Measurements from ENCODE around the gene CDX1. TPM values are rescaled to one million over a fixed set of nuclear protein-coding genes. Genes with fewer than 3 reads are reported as not detected.

Gene CDX1
- total RNA-seq = not detected in 2 replicates

DNA sequence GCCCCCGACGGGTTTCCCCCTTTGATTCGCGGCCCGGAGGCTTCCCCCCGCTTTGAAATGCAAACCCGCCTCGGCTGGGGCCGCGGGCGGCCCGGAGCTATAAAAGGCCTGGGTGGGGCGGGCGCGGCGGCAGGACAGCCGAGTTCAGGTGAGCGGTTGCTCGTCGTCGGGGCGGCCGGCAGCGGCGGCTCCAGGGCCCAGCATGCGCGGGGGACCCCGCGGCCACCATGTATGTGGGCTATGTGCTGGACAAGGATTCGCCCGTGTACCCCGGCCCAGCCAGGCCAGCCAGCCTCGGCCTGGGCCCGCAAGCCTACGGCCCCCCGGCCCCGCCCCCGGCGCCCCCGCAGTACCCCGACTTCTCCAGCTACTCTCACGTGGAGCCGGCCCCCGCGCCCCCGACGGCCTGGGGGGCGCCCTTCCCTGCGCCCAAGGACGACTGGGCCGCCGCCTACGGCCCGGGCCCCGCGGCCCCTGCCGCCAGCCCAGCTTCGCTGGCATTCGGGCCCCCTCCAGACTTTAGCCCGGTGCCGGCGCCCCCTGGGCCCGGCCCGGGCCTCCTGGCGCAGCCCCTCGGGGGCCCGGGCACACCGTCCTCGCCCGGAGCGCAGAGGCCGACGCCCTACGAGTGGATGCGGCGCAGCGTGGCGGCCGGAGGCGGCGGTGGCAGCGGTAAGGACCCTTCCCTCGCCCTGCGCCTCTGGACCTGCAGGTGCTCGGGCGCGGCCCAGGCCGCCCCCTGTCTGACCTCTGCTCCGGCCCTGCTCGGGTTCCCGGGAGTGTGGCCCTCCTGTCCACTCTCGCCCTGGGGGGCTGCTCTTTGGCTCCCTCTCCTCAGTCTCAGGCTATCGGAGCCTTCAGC, at the start of gene CDX1:
CDX1 (plus strand) TSS at position 129 of the 862 bp plus-strand sequence; CDS start at position 228, 99 bp downstream.
- Histone ChIP-seq H3K27me3 (ENCODE audit: control insufficient read depth, insufficient read depth, low read length) (peaks cover 23% of the 10 kb centered on the region), H3K36me3 (ENCODE audit: control insufficient read depth, insufficient read depth, low read length) (no peaks in the 10 kb centered on the region), H3K4me3 (ENCODE audit: low read depth, low read length) (no peak within 1 kb of the TSS)
- TF ChIP-seq, protein P1, sequence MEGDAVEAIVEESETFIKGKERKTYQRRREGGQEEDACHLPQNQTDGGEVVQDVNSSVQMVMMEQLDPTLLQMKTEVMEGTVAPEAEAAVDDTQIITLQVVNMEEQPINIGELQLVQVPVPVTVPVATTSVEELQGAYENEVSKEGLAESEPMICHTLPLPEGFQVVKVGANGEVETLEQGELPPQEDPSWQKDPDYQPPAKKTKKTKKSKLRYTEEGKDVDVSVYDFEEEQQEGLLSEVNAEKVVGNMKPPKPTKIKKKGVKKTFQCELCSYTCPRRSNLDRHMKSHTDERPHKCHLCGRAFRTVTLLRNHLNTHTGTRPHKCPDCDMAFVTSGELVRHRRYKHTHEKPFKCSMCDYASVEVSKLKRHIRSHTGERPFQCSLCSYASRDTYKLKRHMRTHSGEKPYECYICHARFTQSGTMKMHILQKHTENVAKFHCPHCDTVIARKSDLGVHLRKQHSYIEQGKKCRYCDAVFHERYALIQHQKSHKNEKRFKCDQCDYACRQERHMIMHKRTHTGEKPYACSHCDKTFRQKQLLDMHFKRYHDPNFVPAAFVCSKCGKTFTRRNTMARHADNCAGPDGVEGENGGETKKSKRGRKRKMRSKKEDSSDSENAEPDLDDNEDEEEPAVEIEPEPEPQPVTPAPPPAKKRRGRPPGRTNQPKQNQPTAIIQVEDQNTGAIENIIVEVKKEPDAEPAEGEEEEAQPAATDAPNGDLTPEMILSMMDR (IDR thresholded peaks at IDR 0.05; ENCODE audit: insufficient read depth, low read length, severe bottlenecking) = no peak
- DNase-seq (ENCODE audit: low read depth) (no peak), FAIRE-seq (no peak)

DNA sequence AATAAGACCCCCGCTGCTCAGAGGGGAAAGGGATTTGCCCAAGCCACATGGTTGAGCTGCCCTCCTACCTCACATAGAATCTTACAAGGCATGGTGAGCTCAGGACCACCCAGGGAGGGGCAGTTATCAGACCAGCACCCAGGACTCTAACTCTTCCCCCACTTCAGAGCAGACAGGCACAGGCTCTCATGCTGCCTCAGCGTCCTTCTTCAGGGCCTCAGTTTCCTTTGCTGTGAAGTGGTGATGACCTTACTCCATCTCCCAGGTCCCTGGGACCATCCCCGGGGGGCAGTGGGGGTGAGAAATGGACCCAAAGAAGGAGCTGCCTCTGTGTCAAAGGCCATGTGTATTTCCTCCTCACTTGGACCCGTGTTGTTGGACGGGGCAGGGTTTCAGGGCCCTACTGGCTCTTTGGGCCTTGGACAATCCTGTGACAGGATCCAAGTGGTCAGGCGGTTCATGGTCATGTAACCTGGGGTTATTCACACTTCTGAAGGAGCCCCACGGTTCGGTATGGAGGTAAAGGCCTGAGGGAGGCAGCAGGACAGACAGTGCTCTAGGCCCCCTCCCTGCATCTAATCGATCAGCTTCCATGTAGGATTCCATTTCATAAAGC, 48.5 kb upstream of the CDX1 start:
- no peak for FAIRE-seq
- no peak for DNase-seq (ENCODE audit: low read depth)
- no peak overlapping the region for H3K4me3 ChIP-seq (ENCODE audit: low read depth, low read length)
- TF ChIP-seq, protein P1 (IDR thresholded peaks at IDR 0.05; ENCODE audit: insufficient read depth, low read length, severe bottlenecking) = no peak
- no peaks in the 10 kb centered on the region for H3K27me3 ChIP-seq (ENCODE audit: control insufficient read depth, insufficient read depth, low read length)
- no peaks in the 10 kb centered on the region for H3K36me3 ChIP-seq (ENCODE audit: control insufficient read depth, insufficient read depth, low read length)

DNA sequence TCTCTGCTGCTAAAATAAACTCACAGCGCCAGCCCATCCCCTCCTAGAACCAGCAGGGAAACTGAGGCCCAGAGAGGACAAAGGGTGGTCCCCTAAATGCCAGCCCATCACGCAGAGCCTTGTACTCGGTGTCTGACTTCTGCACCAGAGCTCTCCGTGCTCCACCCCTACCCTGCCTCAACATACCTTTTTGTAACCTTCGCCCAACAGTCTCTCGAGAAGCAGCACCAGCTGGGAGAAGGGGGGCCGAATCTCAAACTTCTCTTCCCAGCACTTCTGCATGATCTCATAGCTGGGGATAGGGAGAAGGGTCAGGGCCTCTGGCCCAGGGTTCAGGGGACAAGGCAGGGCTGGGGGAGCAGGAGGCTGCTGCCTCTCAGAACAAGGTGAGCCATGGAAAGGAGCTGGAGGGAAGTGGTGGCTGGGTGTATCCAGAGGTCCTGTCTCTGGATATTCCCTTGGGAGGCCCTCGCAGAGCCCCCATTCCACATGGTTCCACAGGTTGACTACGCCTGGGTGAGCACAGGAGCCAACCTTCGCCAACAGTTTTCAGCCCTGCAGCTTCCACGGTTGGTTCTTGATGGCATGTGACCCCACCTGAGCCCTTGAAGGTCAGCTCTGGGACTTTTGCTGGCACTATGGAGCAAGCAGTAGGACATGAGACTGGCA, 47.9 kb upstream of the CDX1 start:
- H3K27me3 ChIP-seq (ENCODE audit: control insufficient read depth, insufficient read depth, low read length) = no peaks in the 10 kb centered on the region
- FAIRE-seq (no peak), DNase-seq (ENCODE audit: low read depth) (no peak)
- TF ChIP-seq, protein P1 (IDR thresholded peaks at IDR 0.05; ENCODE audit: insufficient read depth, low read length, severe bottlenecking) = no peak
- H3K4me3 ChIP-seq (ENCODE audit: low read depth, low read length) = no peak overlapping the region
- no peaks in the 10 kb centered on the region for H3K36me3 ChIP-seq (ENCODE audit: control insufficient read depth, insufficient read depth, low read length)

DNA sequence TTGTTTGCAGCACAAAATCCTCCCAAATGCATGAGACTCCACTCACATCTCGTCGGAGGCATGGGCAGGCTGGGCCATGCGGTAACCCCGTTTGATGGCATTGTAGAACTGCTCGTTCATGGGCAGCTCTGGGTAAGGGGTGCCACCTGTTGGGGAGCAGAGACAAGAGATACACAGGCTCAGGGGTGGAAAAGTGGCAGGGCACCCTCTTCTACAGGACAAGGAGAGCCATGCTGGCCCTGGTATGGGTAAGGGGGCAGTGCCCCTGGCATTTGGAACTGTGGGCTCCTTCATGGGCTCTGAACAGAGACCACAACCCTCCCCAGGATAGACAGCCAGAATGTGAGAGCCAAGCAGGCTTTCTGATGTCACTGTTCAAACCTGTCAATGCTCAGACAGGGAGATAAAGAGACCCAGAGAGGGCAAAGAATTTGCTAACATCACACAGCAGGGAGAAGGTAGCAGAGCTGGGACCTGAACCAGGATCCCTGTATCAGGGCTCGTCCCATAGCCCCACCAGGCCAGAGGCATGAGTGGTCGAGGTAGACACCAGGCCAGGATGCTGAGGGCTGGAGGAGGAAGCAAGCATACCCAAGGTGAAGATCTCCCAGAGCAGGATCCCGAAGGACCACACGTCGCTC, 47.0 kb upstream of the CDX1 start:
- Histone ChIP-seq H3K27me3 (ENCODE audit: control insufficient read depth, insufficient read depth, low read length) (no peaks in the 10 kb centered on the region), H3K36me3 (ENCODE audit: control insufficient read depth, insufficient read depth, low read length) (no peaks in the 10 kb centered on the region), H3K4me3 (ENCODE audit: low read depth, low read length) (no peak overlapping the region)
- TF ChIP-seq, protein P1 (IDR thresholded peaks at IDR 0.05; ENCODE audit: insufficient read depth, low read length, severe bottlenecking) = no peak
- FAIRE-seq (no peak), DNase-seq (ENCODE audit: low read depth) (no peak)

DNA sequence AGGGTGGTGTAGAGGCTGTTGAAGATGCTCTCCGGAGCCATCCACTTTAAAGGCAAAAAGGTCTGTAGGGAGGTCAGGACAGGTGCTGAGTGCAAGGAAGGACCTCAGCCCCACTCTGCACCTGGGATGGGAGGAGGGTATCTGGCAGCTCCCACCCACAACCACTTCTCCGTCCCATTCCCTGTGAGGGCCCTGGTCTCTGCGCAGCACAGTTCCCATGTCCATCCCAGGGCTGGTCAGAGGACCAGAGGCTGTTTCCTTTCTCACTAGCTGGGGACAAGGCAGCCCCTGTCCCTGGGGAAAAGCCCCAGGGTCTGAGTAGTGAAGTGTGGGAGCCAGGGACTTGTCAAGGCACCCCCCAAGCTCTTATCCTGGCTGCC, 46.5 kb upstream of the CDX1 start:
- DNase-seq (ENCODE audit: low read depth) = no peak
- Histone ChIP-seq H3K27me3 (ENCODE audit: control insufficient read depth, insufficient read depth, low read length) (no peaks in the 10 kb centered on the region), H3K36me3 (ENCODE audit: control insufficient read depth, insufficient read depth, low read length) (no peaks in the 10 kb centered on the region), H3K4me3 (ENCODE audit: low read depth, low read length) (no peak overlapping the region)
- TF ChIP-seq, protein P1 (IDR thresholded peaks at IDR 0.05; ENCODE audit: insufficient read depth, low read length, severe bottlenecking) = no peak
- FAIRE-seq = no peak

Measured in bronchial epithelial cell (primary cell).